ENCODE results near the gene APBA1.

APBA1 gene

GRCh38 chr9:69542942-69543704 is 129.0 kb downstream of the APBA1 start:
- no peak overlapping the region for H3K4me3 ChIP-seq (ENCODE audit: low read length)
- TF ChIP-seq, protein P1, sequence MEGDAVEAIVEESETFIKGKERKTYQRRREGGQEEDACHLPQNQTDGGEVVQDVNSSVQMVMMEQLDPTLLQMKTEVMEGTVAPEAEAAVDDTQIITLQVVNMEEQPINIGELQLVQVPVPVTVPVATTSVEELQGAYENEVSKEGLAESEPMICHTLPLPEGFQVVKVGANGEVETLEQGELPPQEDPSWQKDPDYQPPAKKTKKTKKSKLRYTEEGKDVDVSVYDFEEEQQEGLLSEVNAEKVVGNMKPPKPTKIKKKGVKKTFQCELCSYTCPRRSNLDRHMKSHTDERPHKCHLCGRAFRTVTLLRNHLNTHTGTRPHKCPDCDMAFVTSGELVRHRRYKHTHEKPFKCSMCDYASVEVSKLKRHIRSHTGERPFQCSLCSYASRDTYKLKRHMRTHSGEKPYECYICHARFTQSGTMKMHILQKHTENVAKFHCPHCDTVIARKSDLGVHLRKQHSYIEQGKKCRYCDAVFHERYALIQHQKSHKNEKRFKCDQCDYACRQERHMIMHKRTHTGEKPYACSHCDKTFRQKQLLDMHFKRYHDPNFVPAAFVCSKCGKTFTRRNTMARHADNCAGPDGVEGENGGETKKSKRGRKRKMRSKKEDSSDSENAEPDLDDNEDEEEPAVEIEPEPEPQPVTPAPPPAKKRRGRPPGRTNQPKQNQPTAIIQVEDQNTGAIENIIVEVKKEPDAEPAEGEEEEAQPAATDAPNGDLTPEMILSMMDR (conservative IDR thresholded peaks at IDR 0.05; ENCODE audit: low read depth, low read length), result no peak
- DNase-seq (ENCODE audit: low read depth), result no peak

DNA sequence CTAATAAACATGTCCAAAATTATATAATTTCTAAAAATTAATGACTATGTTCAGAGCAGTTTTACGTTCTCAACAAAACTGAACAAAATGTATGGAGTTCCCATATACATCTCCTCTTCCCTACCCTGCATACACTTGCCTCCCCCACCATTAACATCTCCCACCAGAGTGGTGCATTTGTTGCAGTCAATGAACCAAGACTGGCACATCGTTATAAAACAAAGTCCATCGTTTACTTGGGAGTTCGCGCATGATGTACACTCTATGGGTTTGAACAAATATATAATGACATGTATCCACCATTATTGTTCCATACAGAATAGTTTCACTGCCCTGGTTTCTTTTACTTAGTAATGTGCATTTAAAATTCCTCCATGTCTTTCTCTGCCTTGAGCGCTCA is 130.1 kb downstream of the APBA1 start:
- no peak overlapping the region for H3K4me3 ChIP-seq (ENCODE audit: low read length)
- no peak for DNase-seq (ENCODE audit: low read depth)
- TF ChIP-seq, protein P1 (conservative IDR thresholded peaks at IDR 0.05; ENCODE audit: low read depth, low read length), result no peak

- no peak for DNase-seq (ENCODE audit: low read depth)
- H3K4me3 ChIP-seq (ENCODE audit: low read length), result no peak overlapping the region
- TF ChIP-seq, protein P1 (conservative IDR thresholded peaks at IDR 0.05; ENCODE audit: low read depth, low read length), result no peak
Measured at GRCh38 chr9:69535911-69536310, 136.3 kb downstream of the APBA1 start.

- DNase-seq (ENCODE audit: low read depth), result no peak
- TF ChIP-seq, protein P1 (conservative IDR thresholded peaks at IDR 0.05; ENCODE audit: low read depth, low read length), result no peak
- H3K4me3 ChIP-seq (ENCODE audit: low read length), result no peak overlapping the region
Measured at GRCh38 chr9:69535286-69535832, 136.8 kb downstream of the APBA1 start.

DNA sequence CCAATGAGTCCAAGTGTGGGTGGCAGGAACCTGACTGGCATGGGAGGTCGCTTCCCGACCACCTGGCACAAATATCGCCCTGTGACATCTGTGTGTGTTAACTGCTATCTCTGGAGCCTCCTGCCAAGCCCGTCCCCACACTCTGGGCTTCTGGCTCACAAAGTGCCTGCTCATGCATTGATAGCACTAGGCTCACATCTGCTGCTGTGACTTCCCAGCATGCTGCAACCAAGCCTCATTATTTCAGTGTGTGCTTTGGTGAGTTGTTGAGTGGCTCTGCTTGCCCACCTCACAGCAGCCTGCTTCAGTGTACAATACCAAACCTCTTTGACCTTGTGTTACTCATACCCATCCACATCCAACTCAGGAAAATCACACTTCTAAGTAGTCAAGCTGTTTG is 139.8 kb downstream of the APBA1 start:
- no peak overlapping the region for H3K4me3 ChIP-seq (ENCODE audit: low read length)
- no peak for DNase-seq (ENCODE audit: low read depth)
- TF ChIP-seq, protein P1 (conservative IDR thresholded peaks at IDR 0.05; ENCODE audit: low read depth, low read length), result no peak

GRCh38 chr9:69527454-69527853 is 144.7 kb downstream of the APBA1 start:
- DNase-seq (ENCODE audit: low read depth), result no peak
- TF ChIP-seq, protein P1 (conservative IDR thresholded peaks at IDR 0.05; ENCODE audit: low read depth, low read length), result no peak

DNA sequence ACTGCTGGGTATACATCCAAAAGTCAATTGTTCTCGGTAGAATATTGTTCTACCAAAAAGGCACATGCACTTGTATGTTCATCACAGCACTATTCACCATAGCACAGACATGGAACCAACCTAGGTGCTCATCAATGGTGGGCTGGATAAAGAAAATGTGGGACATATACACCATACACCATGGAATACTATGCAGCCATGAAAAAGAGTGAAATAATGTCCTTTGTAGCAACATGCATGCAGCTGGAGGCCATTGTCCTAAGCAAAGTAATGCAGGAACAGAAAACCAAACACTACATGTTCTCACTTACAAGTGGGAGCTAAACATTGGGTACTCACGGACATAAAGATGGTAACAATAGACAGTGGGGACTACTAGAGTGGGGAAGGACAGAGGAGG is 145.5 kb downstream of the APBA1 start:
- no peak for DNase-seq (ENCODE audit: low read depth)
- no peak overlapping the region for H3K4me3 ChIP-seq (ENCODE audit: low read length)
- TF ChIP-seq, protein P1 (conservative IDR thresholded peaks at IDR 0.05; ENCODE audit: low read depth, low read length), result no peak

More at GRCh38 chr9:69527454-69527853, 144.7 kb downstream of the APBA1 start:
- H3K4me3 ChIP-seq (ENCODE audit: low read length), result no peak overlapping the region
